Left ventricle myocardium inferior (tissue), 1 donor: ENCODE measurements around the gene PYGM. TPM values are rescaled to one million over a fixed set of nuclear protein-coding genes. Genes with fewer than 3 reads are reported as not detected.
"Not testable (repeated sequence)": the region's sequence is repeated elsewhere in the genome, so short reads cannot be mapped to it uniquely, and the experiment has no call there.

Source experiments
- DNase-seq: peaks from one replicate; pipeline ENCODE4 v3.0.0-alpha.2; 2020
- H3K27ac ChIP-seq: fragments of 200-600 bp; replicated peaks from 2 replicates; pipeline ENCODE4 v1.8.0; 2021
- H3K27me3 ChIP-seq: fragments of 200-600 bp; 2 replicates; pipeline ENCODE4 v1.8.0; 2021; ENCODE audit warnings: low read depth
- H3K36me3 ChIP-seq: fragments of 200-600 bp; 2 replicates; pipeline ENCODE4 v1.8.0; 2021
- H3K4me1 ChIP-seq: fragments of 200-600 bp; 2 replicates; pipeline ENCODE4 v1.8.0; 2021
- H3K4me3 ChIP-seq: fragments of 200-600 bp; 2 replicates; pipeline ENCODE4 v1.8.0; 2021; ENCODE audit warnings: mild to moderate bottlenecking, moderate library complexity
- H3K9me3 ChIP-seq: fragments of 200-600 bp; replicated peaks from 2 replicates; pipeline ENCODE4 v1.8.0; 2021
- CTCF ChIP-seq: fragments of 200-600 bp; IDR thresholded peaks from 2 replicates; pipeline ENCODE4 v1.8.0; 2021; ENCODE audit warnings: antibody characterized with exemption, mild to moderate bottlenecking, borderline replicate concordance
- intact Hi-C: fragments of 100-400 bp; cut with micrococcal nuclease; formaldehyde crosslinking; loops from one replicate; pipeline ENCODE4 v1.11.0; 2022
- total RNA-seq: library from RNA; stranded (reverse); fragmentation: NEBNext Ultra II Directional; extraction: Animal tissue kit (Norgen Biotek cat#: 25700); gene quantifications from one replicate; pipeline ENCODE4 v1.2.1, GENCODE V29; 2021
- donor health status: DM: no; HTN: yes; CAD: no; lungs with severe emphysema.

The PYGM gene
- total RNA-seq, 1 donor from 2014 or later = 89.5 TPM

GRCh38 chr11:64710418-64711137 lies 49.2 kb downstream of the PYGM start:
- H3K36me3 ChIP-seq = no peaks in the 10 kb centered on the region
- DNase-seq = no peak
- no peak for TF ChIP-seq CTCF
- H3K4me1 ChIP-seq = peaks cover 8% of the 10 kb centered on the region
- no peak overlapping the region for H3K4me3 ChIP-seq
- intact Hi-C loops = no loop called here
- H3K9me3 ChIP-seq = no peaks in the 10 kb centered on the region
- H3K27me3 ChIP-seq = peaks cover 95% of the 10 kb centered on the region
- H3K27ac ChIP-seq = no peak overlapping the region

- Histone ChIP-seq H3K27me3 (peaks cover 87% of the 10 kb centered on the region), H3K4me1 (no peaks in the 10 kb centered on the region), H3K9me3 (no peaks in the 10 kb centered on the region), H3K4me3 (no peak overlapping the region), H3K27ac (no peak overlapping the region), H3K36me3 (no peaks in the 10 kb centered on the region)
- DNase-seq = no peak
- no peak for TF ChIP-seq CTCF
- intact Hi-C loops = no loop called here
Measured at GRCh38 chr11:64705501-64705900, 54.3 kb downstream of the PYGM start.

DNA sequence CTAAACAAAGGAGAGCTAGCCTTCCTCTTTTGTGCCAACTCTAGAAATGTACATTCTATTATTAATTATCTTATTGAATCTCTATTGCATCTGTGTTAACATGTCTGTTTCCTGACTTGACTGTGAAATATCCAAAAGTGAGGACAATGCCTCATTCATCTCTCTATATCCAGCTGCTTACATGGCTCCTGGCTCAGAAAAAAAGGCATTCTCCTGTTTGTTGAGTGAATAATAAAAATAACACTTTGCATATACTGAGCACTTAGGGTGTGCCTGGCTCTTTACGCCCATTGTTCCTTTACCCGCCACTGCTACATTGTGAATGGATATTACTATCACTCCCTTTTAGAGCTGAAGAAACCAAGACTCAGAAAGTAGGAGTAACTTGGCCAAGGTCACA lies 56.7 kb downstream of the PYGM start:
- Histone ChIP-seq H3K4me3 (no peak overlapping the region), H3K4me1 (no peaks in the 10 kb centered on the region), H3K27me3 (peaks cover 66% of the 10 kb centered on the region), H3K9me3 (no peaks in the 10 kb centered on the region), H3K36me3 (no peaks in the 10 kb centered on the region), H3K27ac (no peak overlapping the region)
- no peak for TF ChIP-seq CTCF
- intact Hi-C loops = no loop called here
- no peak for DNase-seq

DNA sequence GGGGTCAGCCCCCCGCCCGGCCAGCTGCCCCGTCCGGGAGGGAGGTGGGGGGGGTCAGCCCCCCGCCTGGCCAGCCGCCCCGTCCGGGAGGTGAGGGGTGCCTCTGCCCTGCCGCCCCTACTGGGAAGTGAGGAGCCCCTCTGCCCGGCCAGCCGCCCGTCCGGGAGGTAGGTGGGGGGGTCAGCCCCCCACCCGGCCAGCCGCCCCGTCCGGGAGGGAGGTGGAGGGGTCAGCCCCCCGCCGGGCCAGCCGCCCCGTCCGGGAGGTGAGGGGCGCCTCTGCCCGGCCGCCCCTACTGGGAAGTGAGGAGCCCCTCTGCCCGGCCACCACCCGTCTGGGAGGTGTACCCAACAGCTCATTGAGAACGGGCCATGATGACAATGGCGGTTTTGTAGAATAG lies 57.8 kb downstream of the PYGM start:
- peaks cover 55% of the 10 kb centered on the region for H3K27me3 ChIP-seq
- intact Hi-C loops, DNase-seq: not testable (repeated sequence)

DNA sequence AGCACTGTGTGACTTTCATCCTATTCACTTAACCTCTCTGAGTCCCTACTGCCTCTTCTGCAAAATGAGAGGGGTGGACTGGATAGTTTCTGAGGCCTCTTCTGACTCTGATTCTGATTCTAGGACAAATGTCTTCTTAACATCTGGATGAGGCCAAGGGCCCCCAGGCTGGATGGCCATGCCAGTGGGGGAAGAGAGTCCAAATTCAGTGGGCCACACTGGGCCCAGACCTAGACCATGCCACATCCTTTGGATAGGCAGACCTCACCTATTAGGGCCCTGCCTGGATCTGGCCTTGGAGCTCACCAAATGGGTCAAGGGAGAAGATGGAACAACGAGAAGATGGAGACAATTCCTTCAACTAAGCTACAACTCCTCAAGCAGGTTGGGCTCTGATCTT lies 61.3 kb downstream of the PYGM start:
- H3K36me3 ChIP-seq = no peaks in the 10 kb centered on the region
- no peaks in the 10 kb centered on the region for H3K9me3 ChIP-seq
- H3K27ac ChIP-seq = no peak overlapping the region
- H3K4me1 ChIP-seq = no peaks in the 10 kb centered on the region
- intact Hi-C loops = no loop called here
- H3K27me3 ChIP-seq = peaks cover 54% of the 10 kb centered on the region
- TF ChIP-seq CTCF = no peak
- no peak overlapping the region for H3K4me3 ChIP-seq
- no peak for DNase-seq

More for the DNA sequence above, 57.8 kb downstream of the PYGM start:
- not testable (repeated sequence) for H3K9me3 ChIP-seq, H3K36me3 ChIP-seq, H3K27ac ChIP-seq, H3K4me3 ChIP-seq, H3K4me1 ChIP-seq

DNA sequence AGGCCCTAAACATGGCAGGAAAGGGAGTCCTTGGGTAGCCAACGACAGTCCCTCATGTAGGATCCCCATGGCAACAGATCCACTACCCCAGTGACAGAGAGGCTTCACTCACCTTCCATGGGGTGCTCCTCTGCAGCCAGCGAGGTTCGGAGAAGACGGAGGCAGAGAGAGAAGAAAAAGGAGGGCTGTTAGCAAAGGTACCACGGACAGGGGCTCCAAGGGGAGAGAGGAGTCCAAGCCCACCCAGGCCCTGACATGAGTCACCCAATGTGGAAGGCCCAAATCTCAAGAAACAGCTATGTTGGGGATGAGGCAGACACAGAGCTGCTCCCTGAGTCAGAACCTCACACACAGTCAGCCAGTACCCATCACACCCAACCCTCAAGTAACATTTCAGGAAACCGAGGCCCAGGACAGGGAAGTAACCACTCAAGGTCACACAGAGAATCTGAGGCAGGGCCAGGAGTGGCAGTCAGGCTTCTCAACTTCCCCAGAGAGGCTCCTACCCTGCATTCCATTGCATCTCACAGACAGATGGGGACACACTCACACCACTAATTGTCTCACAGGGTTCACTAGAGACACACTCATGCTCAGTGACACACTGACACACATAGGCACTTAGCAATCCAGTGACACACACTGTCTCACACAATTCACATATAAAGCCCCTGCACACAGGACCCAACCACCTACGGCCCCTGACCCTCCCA lies 62.0 kb downstream of the PYGM start:
- Histone ChIP-seq H3K4me1 (no peaks in the 10 kb centered on the region), H3K27ac (no peak overlapping the region), H3K9me3 (no peaks in the 10 kb centered on the region), H3K36me3 (no peaks in the 10 kb centered on the region), H3K4me3 (no peak overlapping the region), H3K27me3 (peaks cover 54% of the 10 kb centered on the region)
- intact Hi-C loops = no loop called here
- no peak for DNase-seq
- no peak for TF ChIP-seq CTCF
